ENCODE results near the gene EXOSC2.

Gene EXOSC2

DNA sequence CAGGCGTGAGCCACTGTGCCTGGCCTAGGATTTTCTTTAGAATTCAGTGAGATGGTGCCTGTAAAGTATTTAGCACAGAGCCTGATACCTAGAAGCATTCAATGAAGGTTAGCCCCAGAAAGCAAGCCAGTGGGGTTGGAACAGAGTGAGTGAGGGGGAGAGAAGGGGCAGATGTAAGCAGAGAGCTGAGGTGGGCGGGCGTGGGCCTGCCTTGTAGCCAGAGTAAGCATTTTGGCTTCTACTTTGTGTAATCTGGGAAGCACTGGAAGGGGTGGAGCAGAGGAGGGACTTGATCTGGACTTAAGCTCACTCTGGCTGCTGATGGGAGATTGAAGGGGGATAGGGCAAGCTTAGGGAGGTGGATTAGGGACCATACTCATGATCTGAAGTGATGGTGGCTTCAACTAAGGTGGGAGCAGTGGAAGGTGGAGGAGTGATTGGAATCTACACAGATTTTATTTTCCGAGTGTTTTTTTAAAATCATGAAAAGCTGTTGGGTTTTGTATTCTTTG is 2.6 kb downstream of the EXOSC2 start:
- no peak for DNase-seq (ENCODE audit: low read depth in 2 of 2)

DNA sequence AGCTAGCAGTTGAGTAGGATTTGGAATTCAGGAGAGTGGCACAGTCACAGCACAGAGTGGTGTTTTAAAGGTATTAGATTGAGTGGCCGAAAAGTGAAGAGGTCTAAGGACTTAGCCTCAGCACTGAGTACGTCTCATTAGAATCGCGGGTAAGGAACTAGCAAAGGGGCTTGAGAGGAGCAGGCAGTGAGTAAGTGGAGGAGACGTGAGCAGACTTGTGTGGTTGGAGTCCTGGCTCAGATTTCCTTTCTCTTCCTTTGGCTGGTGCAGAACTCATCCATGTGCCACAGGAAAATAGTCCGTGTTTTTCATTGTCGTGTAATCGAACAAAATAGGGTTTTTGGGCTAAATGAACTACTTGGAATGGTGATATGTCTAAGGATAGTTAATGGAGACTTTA is 3.4 kb downstream of the EXOSC2 start:
- DNase-seq (ENCODE audit: low read depth in 2 of 2): no peak

DNA sequence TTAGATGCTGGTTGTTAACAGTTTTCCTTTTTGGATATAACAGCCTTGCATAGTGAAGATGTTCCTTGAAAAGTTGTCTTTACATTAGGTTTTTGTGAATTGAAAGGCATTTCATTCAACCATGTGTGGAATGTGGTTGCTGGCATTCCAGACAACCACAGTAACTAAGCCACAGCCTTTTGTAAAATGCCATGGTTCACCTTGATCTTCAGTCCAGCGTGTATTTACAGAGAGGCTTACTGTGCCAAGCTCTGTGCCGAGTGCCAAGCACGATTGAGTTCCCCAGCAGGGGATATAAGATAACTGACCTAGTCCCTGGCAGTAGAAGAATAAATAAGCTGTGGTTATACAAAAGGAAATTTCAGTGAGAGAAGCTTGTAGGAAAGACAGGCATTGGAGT is 4.9 kb downstream of the EXOSC2 start:
- DNase-seq (ENCODE audit: low read depth in 2 of 2): no peak

DNA sequence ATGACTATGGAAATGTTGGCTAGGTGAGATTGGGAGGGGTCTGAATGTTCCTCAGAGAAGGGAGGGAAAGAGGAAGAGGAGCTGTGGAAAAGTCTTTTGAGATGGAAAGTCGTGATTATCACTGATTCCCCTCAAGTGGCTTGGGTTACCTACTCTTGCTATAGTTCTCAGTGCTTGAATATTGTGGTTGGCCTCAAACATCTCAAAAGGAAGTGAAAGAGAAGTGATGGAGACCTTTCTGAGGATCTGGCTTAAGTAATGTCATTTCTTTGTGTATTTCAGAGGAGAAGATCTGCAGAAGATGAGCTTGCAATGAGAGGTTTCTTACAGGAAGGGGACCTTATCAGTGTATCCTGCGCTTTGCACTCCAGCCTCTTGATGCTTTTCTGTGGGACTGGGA is 5.5 kb downstream of the EXOSC2 start:
- no peak for DNase-seq (ENCODE audit: low read depth in 2 of 2)

DNA sequence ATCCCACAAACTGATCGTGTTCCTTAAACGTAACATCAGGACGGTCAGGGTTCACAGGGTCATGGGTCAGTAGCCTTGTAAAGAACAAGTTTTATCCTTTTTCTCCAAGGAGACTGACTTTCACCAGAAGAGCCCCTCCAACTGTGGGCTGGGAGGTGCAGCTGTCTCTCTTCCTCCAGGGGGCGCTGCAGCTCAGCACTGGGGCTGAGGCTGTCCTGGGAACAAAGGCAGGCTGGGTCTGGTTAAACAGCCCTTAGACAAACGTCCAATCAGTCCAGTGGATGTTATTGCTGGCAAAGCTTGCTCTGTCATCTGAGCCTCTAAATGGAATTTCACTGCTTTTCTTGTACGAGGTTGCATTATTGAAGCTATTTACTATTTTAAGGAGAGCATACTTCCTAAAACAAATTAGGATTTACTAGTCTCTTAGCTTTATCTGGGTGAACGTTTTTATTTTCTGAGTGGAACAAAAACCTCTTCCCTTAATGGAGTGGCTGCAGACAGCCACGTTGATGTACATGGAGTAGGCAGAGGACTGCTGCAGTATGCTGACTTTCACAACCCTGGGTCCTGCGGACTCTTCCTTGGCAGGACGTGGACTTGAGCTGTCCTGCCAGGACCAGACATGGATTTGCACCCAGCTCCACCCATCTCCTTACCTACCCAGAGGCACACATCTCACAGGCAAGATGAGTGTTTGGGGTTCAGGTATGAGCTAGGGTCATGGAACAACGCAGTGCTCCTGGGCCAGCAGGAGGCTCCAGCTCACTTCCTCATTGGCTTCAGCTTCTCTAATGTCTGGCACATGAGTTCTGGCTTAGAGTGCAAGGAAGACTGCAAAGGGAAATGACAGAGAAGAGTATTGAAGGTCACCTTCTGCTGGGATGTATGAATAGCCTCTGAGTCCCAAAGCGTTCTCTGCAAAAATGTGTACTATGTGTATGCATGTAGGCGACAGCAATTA is 7.8 kb downstream of the EXOSC2 start:
- DNase-seq (ENCODE audit: low read depth in 2 of 2): peak; percentile 63

DNA sequence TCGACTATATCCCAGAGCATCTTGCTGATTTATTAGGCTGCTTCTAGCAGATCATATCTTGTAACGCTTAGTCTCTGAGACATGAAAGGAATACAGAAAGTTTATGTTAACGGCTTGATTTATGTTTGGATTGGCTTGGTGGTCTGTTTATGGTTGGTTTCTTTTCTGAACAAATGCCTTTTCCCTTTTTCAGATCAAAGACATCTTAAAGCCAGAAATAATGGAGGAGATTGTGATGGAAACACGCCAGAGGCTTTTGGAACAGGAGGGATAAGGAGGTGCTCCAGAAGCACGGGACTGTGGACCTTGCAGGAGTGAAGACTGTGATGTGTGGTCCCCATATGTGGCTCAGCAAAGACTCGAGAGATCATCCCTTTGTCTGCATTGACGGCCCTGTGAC is 9.9 kb downstream of the EXOSC2 start:
- DNase-seq (ENCODE audit: low read depth in 2 of 2): no peak

DNA sequence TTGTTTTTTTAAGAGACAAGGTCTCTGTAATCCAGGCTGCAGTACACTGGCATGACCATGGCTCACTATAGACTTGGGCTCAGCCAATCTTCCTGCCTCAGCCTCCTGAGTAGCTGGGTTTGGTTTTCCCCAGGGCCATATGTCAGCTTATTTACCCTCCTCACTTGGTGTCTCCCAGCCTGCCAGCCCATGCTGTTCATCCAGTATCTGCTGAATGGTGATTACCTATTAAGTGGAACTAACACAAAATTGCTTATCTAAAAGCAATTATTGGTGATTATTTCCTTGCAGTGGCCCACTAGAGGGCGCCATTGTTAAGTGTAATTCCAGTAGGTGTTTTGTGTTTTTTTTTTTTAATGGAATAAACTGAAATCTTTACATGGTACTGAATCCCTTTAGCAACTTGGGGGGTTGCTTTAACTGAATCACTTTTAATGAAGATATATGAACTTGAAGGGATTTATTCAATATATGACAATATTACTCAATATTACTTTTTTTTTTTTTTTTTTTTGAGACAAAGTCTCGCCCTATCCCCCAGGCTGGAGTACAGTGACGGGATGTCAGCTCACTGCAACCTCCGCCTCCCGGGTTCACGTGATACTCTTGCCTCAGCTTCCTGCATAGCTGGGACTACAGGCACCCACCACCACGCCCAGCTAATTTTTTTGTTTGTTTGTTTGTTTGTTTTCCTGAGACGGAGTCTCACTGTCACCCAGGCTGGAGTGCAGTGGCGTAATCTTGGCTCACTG is 13.8 kb downstream of the EXOSC2 start:
- DNase-seq (ENCODE audit: low read depth in 2 of 2): peak; percentile 59 to 66

DNA sequence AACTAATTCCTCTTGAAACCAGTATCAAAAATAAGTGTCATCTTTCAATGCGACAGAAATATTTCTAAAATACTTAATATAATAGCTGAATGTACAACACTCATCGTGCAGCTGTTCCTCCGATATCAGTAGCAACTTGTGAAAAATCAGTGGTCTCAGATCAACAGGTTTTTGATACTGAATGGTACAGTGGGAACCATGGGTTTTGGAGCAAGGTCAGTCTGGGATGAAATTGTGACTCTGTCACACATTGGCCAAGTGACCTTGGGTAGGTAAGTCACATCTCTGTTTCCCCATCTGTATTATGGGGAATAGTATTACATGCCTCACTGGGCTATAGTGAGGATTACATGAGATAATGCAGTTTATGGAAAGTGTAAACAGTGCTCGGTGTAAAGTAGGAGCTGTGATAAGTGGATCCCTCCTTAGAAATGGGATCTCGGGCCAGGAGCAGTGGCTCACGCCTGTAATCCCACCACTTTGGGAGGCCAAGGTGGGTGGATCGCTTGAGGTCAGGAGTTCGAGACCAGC is 17.3 kb downstream of the EXOSC2 start:
- DNase-seq (ENCODE audit: low read depth in 2 of 2): no peak

DNA sequence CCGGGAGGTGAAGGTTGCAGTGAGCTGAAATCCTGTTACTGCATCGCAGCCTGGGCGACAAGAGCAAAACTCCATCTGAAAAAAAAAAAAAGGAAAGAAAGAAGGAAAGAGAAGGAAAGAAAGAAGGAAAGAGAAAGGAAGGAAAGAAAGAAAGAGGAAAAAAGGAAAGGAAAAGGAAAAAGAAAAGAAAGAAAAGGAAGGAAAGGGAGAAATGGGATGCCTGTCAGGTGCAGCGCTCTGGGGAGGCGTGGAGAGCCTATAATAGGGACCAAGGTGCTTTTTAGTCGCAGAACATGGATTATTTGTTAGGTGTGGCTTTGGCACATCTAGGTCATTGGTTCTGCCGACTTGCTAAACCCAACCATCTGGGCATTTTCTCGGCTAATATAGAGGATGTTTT is 17.9 kb downstream of the EXOSC2 start:
- DNase-seq (ENCODE audit: low read depth in 2 of 2): no peak

DNA sequence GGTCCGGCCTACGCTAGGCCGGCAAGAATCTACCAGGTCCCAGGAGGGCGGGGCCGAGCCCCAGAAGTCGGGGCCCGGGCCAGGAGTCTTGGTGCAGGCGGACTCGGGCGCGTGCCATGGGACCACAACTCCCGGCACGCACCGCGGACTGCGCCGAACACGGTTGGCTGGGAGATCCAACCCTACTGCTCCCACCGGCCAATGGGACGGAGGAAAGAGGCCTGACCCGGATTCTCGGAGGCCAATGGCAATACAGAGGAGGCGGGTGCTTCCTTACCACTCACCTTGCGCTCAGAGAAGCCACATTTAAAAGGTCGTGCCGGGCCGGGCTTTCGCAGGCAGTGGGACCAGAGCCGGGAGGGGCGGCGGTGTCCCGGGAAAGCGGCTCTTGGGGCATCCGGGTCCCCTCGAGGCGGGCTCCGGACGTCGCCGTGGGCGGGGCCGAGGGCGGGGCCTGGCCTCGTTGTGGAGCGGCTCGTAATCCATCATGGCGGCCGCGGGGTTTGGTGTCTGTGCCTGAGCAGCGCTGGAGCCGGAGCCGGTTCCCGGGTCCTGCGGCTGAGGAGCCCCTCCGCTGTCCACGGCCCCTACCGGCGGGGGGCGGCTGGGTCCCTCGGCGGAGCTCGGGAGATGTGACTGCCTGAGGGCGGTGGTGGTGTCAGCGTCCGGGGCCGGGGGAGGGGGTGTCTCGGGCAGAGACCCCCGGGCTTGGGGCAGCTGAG is 19.1 kb downstream of the EXOSC2 start:
- DNase-seq (ENCODE audit: low read depth in 2 of 2): peak; percentile 89 to 90

DNA sequence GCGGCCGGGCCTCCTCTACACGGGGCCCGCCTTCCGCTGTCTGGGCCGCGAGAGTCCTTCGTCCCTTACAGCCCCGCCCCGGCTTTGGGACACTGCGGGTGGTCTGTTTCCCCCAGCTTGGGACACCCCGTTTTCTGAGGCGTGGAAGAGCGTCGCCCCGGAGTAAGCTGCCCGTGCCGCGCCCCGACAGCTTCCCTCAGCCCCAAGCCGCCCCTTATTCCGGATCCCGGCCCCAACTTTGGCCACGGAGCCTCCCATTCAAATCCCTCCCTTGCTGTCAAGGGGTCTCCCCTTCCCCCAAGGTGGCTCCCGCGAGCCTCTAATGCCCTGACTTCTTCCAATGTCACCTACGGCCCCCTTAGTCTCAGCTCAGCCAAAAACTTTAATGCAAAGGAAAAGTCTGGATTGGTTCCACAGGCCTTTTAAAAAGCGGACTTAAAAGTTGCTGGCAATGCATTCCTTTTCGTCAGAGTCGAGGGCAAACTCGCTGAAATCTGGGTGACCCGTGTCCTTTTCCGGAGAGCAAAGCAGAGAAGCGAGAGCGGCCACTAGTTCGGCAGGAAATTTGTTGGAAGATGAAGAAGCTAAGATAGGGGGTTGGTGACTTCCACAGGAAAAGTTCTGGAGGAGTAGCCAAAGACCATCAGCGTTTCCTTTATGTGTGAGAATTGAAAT is 19.8 kb downstream of the EXOSC2 start:
- DNase-seq (ENCODE audit: low read depth in 2 of 2): no peak

DNA sequence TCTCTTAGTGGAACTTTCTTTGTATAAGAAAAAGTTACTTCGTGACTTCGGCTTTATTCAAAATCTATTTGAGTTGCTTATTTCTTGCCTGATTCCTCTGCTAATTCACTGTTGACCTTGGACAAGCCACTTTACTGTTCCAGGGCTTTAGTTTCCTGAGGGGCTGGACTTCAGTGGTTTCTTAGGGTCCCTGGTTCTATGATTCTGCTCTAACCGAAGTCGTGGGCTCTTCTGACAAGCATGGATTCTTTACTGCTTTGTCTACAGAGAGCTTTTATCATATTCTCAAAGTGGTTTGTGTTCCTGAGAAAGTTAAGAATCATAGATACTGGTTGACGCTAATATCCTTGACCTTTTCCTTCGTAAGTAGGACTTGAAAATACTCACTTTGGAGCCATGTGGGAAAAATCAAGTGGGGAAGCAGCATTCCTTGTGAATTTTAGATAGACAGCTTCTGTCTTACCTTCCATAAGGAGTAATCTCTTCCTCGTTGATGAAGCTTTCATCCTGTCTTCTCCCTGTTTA is 21.1 kb downstream of the EXOSC2 start:
- DNase-seq (ENCODE audit: low read depth in 2 of 2): no peak

DNA sequence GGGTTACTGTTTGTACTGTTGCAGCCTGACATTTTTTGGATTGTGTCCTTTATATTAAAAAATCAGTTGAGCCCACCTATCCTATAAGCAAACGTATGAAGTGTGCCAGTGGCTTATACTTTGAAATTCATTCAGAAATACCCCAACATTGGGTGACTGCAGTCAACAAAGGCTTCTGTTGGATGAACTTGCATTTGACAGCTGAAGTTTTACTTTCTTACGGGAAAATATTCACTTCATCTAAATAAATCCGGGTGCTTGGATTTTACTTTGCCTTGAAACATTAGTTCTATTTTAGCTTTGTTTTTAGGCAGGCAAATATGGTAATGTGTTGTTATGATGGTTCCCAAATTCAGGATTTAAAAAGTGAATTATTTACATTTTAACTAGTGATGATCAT is 21.7 kb downstream of the EXOSC2 start:
- DNase-seq (ENCODE audit: low read depth in 2 of 2): no peak

DNA sequence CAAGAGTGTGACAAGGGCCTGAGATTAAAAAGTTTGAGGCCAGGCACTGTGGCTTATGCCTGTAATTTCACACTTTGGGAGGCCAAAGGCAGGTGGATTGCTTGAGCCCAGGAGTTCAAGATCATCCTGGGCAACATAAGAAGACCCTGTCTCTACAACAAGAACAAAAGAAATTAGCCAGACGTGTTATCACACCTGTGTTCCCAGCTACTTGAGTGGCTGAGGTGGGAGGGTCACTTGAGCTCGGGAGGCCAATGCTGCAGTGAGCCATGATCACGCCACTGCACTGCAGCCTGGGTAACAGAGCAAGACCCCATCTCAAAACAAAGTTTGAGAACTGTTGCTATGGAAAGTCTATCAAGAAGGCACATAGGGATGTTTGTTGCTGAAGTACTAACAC is 25.0 kb downstream of the EXOSC2 start:
- no peak for DNase-seq (ENCODE audit: low read depth in 2 of 2)

DNA sequence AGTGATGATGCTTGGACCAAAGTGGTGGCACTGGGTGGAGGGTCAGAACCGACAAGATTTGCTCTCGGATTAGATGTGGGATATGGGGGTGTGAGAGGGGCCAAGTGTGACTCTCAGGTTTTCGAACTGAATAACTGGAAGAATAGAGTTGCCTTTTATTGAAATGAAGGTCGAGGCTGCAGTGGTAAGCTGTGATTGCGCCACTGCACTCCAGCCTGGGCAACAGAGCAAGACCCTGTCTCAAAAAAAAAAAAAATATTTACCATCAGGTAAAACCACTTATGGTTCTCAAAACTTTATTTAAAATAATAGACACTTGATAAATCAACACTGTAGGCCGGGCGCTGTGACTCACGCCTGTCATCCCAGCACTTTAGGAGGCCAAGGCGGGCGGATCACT is 27.2 kb downstream of the EXOSC2 start:
- no peak for DNase-seq (ENCODE audit: low read depth in 2 of 2)

DNA sequence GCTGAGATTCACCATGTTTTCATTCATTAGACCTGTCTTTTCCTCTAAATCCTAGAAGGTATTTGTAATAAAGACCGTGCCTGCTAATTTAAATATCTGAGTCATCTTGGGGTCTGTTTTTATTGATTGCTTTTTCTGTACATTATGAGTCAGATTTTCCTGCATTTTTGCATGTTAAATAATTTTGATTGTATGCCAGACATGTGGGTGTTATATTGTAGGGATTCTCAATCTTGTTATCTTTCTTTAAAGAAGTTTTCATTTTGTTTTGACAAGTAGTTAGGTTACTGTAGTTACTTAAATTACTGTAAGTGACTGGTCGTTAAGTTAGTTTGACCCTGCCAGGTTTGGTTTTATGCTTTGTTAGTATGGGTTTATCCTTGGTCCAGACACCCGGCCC is 35.1 kb downstream of the EXOSC2 start:
- no peak for DNase-seq (ENCODE audit: low read depth in 2 of 2)

DNA sequence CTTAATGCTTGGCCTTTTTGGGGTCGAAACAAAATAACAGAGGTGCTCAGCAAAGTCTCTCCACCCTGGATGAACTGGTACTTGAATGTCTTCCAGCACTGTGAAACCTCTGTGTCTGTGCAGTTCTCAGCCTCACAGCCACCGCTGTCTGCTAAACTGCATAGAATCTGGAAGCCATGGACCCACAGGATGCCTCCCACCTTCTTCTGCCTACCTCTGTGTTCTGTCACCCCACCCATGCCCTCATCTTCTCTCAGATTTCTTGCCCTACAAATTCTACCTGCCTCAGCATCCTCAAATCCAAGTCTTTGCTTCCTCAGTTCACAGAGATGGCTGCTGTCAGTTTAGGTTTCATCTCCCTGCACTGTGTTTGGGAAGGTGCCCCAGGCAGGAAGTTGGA is 35.6 kb downstream of the EXOSC2 start:
- no peak for DNase-seq (ENCODE audit: low read depth in 2 of 2)

DNA sequence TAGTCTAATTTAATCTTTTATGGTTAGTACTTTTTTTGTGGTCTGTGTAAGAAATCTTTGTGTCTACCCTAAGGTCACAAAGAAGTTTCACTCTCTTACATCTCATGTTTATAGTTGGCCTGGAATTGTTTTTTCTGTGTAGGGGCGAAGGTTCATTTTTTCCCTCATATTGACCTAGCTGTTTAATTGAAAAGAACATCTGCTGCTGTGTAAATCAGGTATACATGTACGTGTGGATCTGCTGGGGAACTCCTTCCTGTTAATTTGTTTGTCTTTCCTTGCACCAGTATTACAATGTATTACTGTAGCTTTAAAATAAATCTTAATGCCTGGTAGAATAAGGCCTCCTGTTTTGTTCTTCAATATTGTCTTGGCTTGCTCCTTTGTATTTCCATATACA is 37.8 kb downstream of the EXOSC2 start:
- DNase-seq (ENCODE audit: low read depth in 2 of 2): no peak

DNA sequence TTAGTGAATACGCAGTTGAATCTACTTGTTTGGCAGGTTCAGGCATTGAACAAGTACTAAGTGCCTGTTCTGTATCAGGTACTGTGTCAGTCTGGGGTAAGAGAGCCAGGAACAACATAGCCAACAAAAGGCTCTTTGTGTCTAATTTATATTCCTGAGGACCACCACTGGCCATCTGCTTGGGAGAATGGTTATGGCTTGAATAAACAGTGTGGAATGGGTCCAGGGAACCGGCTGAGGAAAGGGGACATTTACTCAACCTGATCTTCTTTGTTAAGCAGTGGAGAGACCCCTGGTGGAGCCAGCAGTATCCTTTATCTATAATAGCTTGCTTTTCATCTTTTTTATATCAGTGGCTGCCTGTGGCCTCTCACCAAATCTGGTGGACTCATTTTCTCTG is 38.6 kb downstream of the EXOSC2 start:
- DNase-seq (ENCODE audit: low read depth in 2 of 2): no peak

DNA sequence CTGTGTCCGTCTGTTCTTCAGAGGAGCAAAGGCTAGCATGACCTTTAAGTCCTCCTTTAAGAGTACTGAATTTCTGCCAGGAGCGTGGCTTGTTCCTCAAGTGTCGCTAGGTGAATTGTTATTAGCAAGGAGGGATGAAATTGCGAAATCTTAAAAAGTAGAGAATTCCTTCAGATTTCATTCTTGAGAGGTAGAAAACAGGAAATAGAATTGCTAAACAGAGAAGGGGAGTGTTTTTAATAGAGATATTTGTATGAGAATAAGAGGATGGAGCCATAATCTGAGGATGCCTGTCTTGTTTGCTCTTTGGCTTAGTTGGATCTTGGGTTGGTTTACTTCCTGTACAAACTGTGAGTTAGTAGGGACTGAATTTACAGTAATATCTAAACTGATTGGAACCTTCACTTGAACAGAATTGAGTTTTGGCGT is 39.2 kb downstream of the EXOSC2 start:
- DNase-seq (ENCODE audit: low read depth in 2 of 2): no peak

DNA sequence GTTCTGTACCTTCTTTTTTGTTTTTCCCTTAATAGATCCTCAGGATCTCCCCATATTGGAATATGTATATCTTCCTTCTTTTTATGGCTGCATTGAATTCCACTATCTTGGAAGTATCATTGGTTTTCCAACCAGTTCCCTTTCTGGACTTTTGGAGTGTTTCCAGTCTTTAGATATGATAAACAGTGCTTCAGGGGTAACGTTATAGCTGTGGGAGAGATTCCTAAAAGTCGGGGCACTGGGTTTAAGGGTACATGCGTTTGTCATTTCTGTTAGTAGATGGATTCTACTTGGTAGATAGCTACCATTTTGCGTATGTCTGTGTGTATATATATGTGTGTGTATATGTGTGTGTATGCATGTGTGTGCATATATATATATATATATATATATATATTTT is 42.0 kb downstream of the EXOSC2 start:
- DNase-seq (ENCODE audit: low read depth in 2 of 2): no peak
